GM23338 (cell line): ENCODE data around the gene CEP192. TPM values are rescaled to one million over a fixed set of nuclear protein-coding genes. Genes with fewer than 3 reads are reported as not detected.
"Not testable (repeated sequence)": the region's sequence is repeated elsewhere in the genome, so short reads cannot be mapped to it uniquely, and the experiment has no call there.

Source experiments
- ATAC-seq: fragments of 200-7000 bp; cut with Tn5 transposase; 3 replicates; pipeline ENCODE4 v1.9.1; 2020
- DNase-seq: peaks from one replicate; pipeline ENCODE4 v3.0.0-alpha.2; 2015; ENCODE audit warnings: low spot score
- H2AFZ ChIP-seq: fragments of 200-600 bp; sonication (generic); 2 replicates; pipeline ENCODE4 v1.8.0; 2016; ENCODE audit warnings: antibody characterized with exemption, mild to moderate bottlenecking, moderate library complexity
- H3F3A ChIP-seq: fragments of 200-600 bp; sonication (generic); replicated peaks from 2 replicates; pipeline ENCODE4 v1.8.0; 2017; ENCODE audit warnings: antibody characterized with exemption, mixed run types, low read depth
- H3K27ac ChIP-seq: fragments of 200-600 bp; sonication (generic); 2 replicates; pipeline ENCODE4 v1.6.1; 2016; ENCODE audit warnings: low read depth
- H3K27me3 ChIP-seq: fragments of 200-600 bp; sonication (generic); 2 replicates; pipeline ENCODE4 v1.8.0; 2016; ENCODE audit warnings: mild to moderate bottlenecking, mixed run types, moderate library complexity; ENCODE audit not compliant: insufficient read depth
- H3K36me3 ChIP-seq: fragments of 200-600 bp; sonication (generic); 2 replicates; pipeline ENCODE4 v1.8.0; 2016; ENCODE audit warnings: mild to moderate bottlenecking; ENCODE audit not compliant: insufficient read depth
- H3K4me1 ChIP-seq: fragments of 200-600 bp; sonication (generic); 2 replicates; pipeline ENCODE4 v1.8.0; 2016; ENCODE audit warnings: mild to moderate bottlenecking, moderate library complexity; ENCODE audit not compliant: insufficient read depth
- H3K4me2 ChIP-seq: fragments of 200-600 bp; sonication (generic); 2 replicates; pipeline ENCODE4 v1.7.1; 2017; ENCODE audit warnings: mixed run types
- H3K4me3 ChIP-seq: fragments of 200-600 bp; sonication (generic); 2 replicates; pipeline ENCODE4 v1.6.1; 2016; ENCODE audit warnings: mixed run types
- H3K79me2 ChIP-seq: fragments of 200-600 bp; sonication (generic); replicated peaks from 2 replicates; pipeline ENCODE4 v1.8.0; 2017; ENCODE audit warnings: mild to moderate bottlenecking; ENCODE audit not compliant: insufficient read depth
- H3K9me2 ChIP-seq: fragments of 200-600 bp; sonication (generic); 2 replicates; pipeline ENCODE4 v1.8.0; 2017; ENCODE audit not compliant: insufficient read depth
- H4K20me1 ChIP-seq: fragments of 200-600 bp; sonication (generic); replicated peaks from 2 replicates; pipeline ENCODE4 v1.8.0; 2017; ENCODE audit warnings: mild to moderate bottlenecking; ENCODE audit not compliant: insufficient read depth
- H3K27ac Mint-ChIP-seq: 2 replicates; pipeline ENCODE4 v1.8.0; 2020; ENCODE audit warnings: inconsistent platforms, mild to moderate bottlenecking, moderate library complexity, mixed read lengths
- H3K27me3 Mint-ChIP-seq: 3 replicates; pipeline ENCODE4 v1.8.0; 2022; ENCODE audit warnings: low read depth, mild to moderate bottlenecking, moderate library complexity, mixed read lengths, inconsistent platforms; ENCODE audit not compliant: insufficient read depth, poor library complexity
- H3K36me3 Mint-ChIP-seq: 3 replicates; pipeline ENCODE4 v1.8.0; 2021; ENCODE audit warnings: low read depth, mild to moderate bottlenecking, inconsistent platforms, moderate library complexity, mixed read lengths
- H3K4me1 Mint-ChIP-seq: 3 replicates; pipeline ENCODE4 v1.8.0; 2020; ENCODE audit warnings: mild to moderate bottlenecking, inconsistent platforms, mixed read lengths
- H3K4me3 Mint-ChIP-seq: 3 replicates; pipeline ENCODE4 v1.8.0; 2021; ENCODE audit warnings: moderate library complexity, mild to moderate bottlenecking, inconsistent platforms, mixed read lengths
- H3K9me3 Mint-ChIP-seq: 3 replicates; pipeline ENCODE4 v1.8.0; 2020; ENCODE audit warnings: moderate library complexity, mild to moderate bottlenecking, inconsistent platforms, mixed read lengths
- CREB1 ChIP-seq: fragments of 250-450 bp; sonication (Bioruptor Pico); IDR thresholded peaks from 2 replicates; pipeline ENCODE4 v1.5.0; 2020; ENCODE audit warnings: low read depth, mild to moderate bottlenecking, moderate library complexity
- EZH2phosphoT487 ChIP-seq: fragments of 200-600 bp; sonication (generic); IDR thresholded peaks from one replicate; pipeline ENCODE4 v1.8.1; 2018; ENCODE audit warnings: antibody characterized with exemption; ENCODE audit not compliant: unreplicated experiment
- JUNB ChIP-seq: IDR thresholded peaks from one replicate; pipeline ENCODE4 v1.6.1; 2016; ENCODE audit warnings: antibody characterized with exemption; ENCODE audit not compliant: unreplicated experiment
- STAT1 ChIP-seq: IDR thresholded peaks from one replicate; pipeline ENCODE4 v1.6.1; 2016; ENCODE audit warnings: antibody characterized with exemption; ENCODE audit not compliant: unreplicated experiment
- ZNF114 ChIP-seq: fragments of 250-450 bp; sonication (Bioruptor Pico); IDR thresholded peaks from 2 replicates; pipeline ENCODE4 v1.5.0; 2020; ENCODE audit warnings: mild to moderate bottlenecking, moderate library complexity
- polyA plus RNA-seq: library from polyadenylated mRNA; unstranded; fragments of >200 nt; fragmentation: Nextera tagmentation; extraction: Ambion mirVana; gene quantifications from 2 replicates; pipeline ENCODE4 v1.2.1, GENCODE V29; 2016
- total RNA-seq: library from RNA; depleted of rRNA; stranded (reverse); fragments of >200 nt; shearing (Covaris generic); gene quantifications from 2 replicates; pipeline ENCODE4 v1.2.3, GENCODE V29; 2014
- TF ChIP-seq, protein P1 (sequence below): IDR thresholded peaks from 2 replicates; pipeline ENCODE4 v1.6.1; 2016; ENCODE audit warnings: antibody characterized with exemption
- TF ChIP-seq, protein P2 (sequence below), 2 experiments: fragments of 200-600 bp in 1 of 2; sonication (generic) in 1 of 2; conservative IDR thresholded peaks; 2 replicates each; pipeline versions ENCODE4 v1.5.1 to v1.6.1; 2016 to 2017; ENCODE audit warnings: antibody characterized with exemption in 2 of 2, low read depth in 2 of 2, mild to moderate bottlenecking in 2 of 2, moderate library complexity in 1 of 2
- TF ChIP-seq, protein P3 (sequence below): fragments of 250-450 bp; sonication (Bioruptor Pico); IDR thresholded peaks from 2 replicates; pipeline ENCODE4 v1.5.0; 2020; ENCODE audit warnings: mild to moderate bottlenecking, moderate library complexity
- TF ChIP-seq, protein P4 (sequence below): IDR thresholded peaks from one replicate; pipeline ENCODE4 v1.6.1; 2018; ENCODE audit warnings: antibody characterized with exemption; ENCODE audit not compliant: unreplicated experiment

Gene CEP192
- total and polyA plus RNA-seq, 2 experiments from 2014 or later = 15.2 to 30.6 TPM

DNA sequence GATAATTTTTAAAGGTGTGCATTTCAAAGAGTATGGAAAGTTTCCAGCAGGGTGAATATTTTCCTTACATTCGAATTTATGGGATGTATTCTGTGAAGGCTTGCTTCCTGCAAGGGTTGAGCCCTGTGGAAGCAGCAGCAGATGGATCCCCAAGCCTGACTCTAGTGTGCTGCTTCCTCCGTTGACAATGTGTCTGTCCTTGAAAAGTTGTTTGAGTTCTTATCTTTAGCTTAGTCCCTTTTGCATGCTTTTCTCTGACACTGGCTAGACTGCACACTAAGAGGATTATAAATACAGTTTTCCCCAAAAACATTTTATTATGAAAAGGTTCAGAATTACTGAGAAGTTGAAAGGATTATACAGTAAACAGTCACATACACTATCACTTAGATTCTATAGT lies 86.3 kb downstream of the CEP192 start:
- H4K20me1 ChIP-seq = no peaks in the 10 kb centered on the region; the same call in 1 of the 2 replicates
- no peak overlapping the region for H3K4me2 ChIP-seq
- H3K27me3 Mint-ChIP-seq = peaks cover 2% of the 10 kb centered on the region
- TF ChIP-seq CREB1 (no peak), EZH2phosphoT487 (no peak), STAT1 (no peak), JUNB (no peak), ZNF114 (CRISPR knock-in tag) (no peak)
- TF ChIP-seq, protein P1, sequence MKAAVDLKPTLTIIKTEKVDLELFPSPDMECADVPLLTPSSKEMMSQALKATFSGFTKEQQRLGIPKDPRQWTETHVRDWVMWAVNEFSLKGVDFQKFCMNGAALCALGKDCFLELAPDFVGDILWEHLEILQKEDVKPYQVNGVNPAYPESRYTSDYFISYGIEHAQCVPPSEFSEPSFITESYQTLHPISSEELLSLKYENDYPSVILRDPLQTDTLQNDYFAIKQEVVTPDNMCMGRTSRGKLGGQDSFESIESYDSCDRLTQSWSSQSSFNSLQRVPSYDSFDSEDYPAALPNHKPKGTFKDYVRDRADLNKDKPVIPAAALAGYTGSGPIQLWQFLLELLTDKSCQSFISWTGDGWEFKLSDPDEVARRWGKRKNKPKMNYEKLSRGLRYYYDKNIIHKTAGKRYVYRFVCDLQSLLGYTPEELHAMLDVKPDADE = no peak
- TF ChIP-seq, protein P2, sequence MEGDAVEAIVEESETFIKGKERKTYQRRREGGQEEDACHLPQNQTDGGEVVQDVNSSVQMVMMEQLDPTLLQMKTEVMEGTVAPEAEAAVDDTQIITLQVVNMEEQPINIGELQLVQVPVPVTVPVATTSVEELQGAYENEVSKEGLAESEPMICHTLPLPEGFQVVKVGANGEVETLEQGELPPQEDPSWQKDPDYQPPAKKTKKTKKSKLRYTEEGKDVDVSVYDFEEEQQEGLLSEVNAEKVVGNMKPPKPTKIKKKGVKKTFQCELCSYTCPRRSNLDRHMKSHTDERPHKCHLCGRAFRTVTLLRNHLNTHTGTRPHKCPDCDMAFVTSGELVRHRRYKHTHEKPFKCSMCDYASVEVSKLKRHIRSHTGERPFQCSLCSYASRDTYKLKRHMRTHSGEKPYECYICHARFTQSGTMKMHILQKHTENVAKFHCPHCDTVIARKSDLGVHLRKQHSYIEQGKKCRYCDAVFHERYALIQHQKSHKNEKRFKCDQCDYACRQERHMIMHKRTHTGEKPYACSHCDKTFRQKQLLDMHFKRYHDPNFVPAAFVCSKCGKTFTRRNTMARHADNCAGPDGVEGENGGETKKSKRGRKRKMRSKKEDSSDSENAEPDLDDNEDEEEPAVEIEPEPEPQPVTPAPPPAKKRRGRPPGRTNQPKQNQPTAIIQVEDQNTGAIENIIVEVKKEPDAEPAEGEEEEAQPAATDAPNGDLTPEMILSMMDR (conservative IDR thresholded peaks at IDR 0.05; ENCODE audit: low read depth in 2 of 2) = no peak
- TF ChIP-seq, protein P3, sequence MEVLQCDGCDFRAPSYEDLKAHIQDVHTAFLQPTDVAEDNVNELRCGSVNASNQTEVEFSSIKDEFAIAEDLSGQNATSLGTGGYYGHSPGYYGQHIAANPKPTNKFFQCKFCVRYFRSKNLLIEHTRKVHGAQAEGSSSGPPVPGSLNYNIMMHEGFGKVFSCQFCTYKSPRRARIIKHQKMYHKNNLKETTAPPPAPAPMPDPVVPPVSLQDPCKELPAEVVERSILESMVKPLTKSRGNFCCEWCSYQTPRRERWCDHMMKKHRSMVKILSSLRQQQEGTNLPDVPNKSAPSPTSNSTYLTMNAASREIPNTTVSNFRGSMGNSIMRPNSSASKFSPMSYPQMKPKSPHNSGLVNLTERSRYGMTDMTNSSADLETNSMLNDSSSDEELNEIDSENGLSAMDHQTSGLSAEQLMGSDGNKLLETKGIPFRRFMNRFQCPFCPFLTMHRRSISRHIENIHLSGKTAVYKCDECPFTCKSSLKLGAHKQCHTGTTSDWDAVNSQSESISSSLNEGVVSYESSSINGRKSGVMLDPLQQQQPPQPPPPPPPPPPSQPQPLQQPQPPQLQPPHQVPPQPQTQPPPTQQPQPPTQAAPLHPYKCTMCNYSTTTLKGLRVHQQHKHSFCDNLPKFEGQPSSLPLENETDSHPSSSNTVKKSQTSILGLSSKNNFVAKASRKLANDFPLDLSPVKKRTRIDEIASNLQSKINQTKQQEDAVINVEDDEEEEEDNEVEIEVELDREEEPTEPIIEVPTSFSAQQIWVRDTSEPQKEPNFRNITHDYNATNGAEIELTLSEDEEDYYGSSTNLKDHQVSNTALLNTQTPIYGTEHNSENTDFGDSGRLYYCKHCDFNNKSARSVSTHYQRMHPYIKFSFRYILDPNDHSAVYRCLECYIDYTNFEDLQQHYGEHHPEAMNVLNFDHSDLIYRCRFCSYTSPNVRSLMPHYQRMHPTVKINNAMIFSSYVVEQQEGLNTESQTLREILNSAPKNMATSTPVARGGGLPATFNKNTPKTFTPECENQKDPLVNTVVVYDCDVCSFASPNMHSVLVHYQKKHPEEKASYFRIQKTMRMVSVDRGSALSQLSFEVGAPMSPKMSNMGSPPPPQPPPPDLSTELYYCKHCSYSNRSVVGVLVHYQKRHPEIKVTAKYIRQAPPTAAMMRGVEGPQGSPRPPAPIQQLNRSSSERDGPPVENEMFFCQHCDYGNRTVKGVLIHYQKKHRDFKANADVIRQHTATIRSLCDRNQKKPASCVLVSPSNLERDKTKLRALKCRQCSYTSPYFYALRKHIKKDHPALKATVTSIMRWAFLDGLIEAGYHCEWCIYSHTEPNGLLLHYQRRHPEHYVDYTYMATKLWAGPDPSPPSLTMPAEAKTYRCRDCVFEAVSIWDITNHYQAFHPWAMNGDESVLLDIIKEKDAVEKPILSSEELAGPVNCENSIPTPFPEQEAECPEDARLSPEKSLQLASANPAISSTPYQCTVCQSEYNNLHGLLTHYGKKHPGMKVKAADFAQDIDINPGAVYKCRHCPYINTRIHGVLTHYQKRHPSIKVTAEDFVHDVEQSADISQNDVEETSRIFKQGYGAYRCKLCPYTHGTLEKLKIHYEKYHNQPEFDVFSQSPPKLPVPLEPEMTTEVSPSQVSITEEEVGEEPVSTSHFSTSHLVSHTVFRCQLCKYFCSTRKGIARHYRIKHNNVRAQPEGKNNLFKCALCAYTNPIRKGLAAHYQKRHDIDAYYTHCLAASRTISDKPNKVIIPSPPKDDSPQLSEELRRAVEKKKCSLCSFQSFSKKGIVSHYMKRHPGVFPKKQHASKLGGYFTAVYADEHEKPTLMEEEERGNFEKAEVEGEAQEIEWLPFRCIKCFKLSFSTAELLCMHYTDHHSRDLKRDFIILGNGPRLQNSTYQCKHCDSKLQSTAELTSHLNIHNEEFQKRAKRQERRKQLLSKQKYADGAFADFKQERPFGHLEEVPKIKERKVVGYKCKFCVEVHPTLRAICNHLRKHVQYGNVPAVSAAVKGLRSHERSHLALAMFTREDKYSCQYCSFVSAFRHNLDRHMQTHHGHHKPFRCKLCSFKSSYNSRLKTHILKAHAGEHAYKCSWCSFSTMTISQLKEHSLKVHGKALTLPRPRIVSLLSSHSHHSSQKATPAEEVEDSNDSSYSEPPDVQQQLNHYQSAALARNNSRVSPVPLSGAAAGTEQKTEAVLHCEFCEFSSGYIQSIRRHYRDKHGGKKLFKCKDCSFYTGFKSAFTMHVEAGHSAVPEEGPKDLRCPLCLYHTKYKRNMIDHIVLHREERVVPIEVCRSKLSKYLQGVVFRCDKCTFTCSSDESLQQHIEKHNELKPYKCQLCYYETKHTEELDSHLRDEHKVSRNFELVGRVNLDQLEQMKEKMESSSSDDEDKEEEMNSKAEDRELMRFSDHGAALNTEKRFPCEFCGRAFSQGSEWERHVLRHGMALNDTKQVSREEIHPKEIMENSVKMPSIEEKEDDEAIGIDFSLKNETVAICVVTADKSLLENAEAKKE (CRISPR knock-in tag) = no peak
- TF ChIP-seq, protein P4, sequence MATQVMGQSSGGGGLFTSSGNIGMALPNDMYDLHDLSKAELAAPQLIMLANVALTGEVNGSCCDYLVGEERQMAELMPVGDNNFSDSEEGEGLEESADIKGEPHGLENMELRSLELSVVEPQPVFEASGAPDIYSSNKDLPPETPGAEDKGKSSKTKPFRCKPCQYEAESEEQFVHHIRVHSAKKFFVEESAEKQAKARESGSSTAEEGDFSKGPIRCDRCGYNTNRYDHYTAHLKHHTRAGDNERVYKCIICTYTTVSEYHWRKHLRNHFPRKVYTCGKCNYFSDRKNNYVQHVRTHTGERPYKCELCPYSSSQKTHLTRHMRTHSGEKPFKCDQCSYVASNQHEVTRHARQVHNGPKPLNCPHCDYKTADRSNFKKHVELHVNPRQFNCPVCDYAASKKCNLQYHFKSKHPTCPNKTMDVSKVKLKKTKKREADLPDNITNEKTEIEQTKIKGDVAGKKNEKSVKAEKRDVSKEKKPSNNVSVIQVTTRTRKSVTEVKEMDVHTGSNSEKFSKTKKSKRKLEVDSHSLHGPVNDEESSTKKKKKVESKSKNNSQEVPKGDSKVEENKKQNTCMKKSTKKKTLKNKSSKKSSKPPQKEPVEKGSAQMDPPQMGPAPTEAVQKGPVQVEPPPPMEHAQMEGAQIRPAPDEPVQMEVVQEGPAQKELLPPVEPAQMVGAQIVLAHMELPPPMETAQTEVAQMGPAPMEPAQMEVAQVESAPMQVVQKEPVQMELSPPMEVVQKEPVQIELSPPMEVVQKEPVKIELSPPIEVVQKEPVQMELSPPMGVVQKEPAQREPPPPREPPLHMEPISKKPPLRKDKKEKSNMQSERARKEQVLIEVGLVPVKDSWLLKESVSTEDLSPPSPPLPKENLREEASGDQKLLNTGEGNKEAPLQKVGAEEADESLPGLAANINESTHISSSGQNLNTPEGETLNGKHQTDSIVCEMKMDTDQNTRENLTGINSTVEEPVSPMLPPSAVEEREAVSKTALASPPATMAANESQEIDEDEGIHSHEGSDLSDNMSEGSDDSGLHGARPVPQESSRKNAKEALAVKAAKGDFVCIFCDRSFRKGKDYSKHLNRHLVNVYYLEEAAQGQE = no peak
- H3K4me1 ChIP-seq = no peaks in the 10 kb centered on the region
- H3F3A ChIP-seq = no peaks in the 10 kb centered on the region
- H3K4me3 Mint-ChIP-seq = no peak overlapping the region
- H3K27ac Mint-ChIP-seq = no peak overlapping the region
- no peak overlapping the region for H3K4me3 ChIP-seq
- DNase-seq = no peak
- no peak overlapping the region for H3K27ac ChIP-seq
- peaks cover 43% of the 10 kb centered on the region for H3K9me3 Mint-ChIP-seq
- H3K9me2 ChIP-seq = no peaks in the 10 kb centered on the region
- no peaks in the 10 kb centered on the region for H3K27me3 ChIP-seq
- H3K79me2 ChIP-seq = peaks cover 15% of the 10 kb centered on the region
- ATAC-seq = no peak
- H2AFZ ChIP-seq = no peak overlapping the region
- peaks cover 96% of the 10 kb centered on the region for H3K36me3 Mint-ChIP-seq
- H3K4me1 Mint-ChIP-seq = no peaks in the 10 kb centered on the region
- H3K36me3 ChIP-seq = peaks cover 18% of the 10 kb centered on the region

DNA sequence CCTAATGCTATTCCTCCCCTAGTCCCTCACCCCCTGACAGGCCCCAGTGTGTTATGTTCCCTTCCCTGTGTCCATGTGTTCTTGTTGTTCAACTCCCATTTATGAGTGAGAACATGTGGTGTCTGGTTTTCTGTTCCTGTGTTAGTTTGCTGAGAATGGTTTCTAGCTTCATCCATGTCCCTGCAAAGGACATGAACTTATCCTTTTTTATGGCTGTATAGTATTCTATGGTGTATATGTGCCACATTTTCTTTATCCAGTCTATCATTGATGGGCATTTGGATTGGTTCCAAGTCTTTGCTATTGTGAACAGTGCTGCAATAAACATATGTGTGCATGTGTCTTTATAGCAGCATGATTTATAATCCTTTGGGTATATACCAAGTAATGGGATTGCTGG lies 86.9 kb downstream of the CEP192 start:
- DNase-seq, H3K9me2 ChIP-seq, H3K27ac ChIP-seq, H3K4me3 ChIP-seq, H3K4me1 ChIP-seq, ATAC-seq, H3K4me1 Mint-ChIP-seq, H3K4me2 ChIP-seq, H3K27me3 ChIP-seq, H3K27me3 Mint-ChIP-seq, H2AFZ ChIP-seq, H3K4me3 Mint-ChIP-seq, H3K27ac Mint-ChIP-seq, H3F3A ChIP-seq, H4K20me1 ChIP-seq: not testable (repeated sequence)
- Histone ChIP-seq H3K79me2 (peaks cover 15% of the 10 kb centered on the region), H3K36me3 (peaks cover 12% of the 10 kb centered on the region)
- Mint-ChIP-seq H3K9me3 (peaks cover 48% of the 10 kb centered on the region), H3K36me3 (peaks cover 96% of the 10 kb centered on the region)
